ENCODE data around the gene NT5C2. TPM values are rescaled to one million over a fixed set of nuclear protein-coding genes. Genes with fewer than 3 reads are reported as not detected.

NT5C2 gene
- polyA plus RNA-seq, 1 of the 3 experiments (the other 2 are of a cell fraction): 29.6 TPM

DNA sequence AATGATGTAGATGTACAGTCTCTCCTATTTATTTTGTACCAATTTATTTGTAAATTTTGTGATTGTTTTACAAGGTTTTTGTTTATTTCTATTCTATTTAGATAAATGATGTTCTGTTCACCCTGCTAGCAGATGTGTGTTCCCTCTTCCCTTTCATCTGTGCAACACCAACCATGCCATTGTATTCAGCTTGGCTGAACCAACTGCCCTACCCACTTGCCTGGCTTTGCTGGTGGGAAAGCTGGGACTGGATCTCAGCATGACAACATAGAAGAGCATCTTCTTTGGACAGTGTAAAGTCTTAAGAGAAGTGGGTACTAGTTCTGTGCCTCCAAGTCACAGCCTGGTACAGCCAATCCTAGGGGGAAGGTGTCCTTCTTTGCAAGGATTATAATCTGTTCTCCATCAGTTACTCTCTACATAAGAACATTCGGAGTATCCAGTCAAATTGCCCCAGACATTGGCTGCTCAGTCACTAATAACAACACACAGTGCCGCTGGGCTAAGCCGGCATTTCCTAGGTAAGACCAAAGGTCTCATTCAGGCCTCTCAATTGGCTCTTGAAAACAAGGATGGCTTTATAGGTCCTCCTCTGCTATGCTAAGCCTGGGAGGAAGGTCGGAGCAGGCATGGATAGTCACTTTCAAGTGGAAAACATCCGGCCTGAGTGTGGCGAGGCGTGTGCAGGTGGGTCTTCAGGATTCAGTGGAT, 109.7 kb downstream of the NT5C2 start (continued):
- TF ChIP-seq, protein P1, sequence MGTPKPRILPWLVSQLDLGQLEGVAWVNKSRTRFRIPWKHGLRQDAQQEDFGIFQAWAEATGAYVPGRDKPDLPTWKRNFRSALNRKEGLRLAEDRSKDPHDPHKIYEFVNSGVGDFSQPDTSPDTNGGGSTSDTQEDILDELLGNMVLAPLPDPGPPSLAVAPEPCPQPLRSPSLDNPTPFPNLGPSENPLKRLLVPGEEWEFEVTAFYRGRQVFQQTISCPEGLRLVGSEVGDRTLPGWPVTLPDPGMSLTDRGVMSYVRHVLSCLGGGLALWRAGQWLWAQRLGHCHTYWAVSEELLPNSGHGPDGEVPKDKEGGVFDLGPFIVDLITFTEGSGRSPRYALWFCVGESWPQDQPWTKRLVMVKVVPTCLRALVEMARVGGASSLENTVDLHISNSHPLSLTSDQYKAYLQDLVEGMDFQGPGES (IDR thresholded peaks at IDR 0.05; ENCODE audit: low read depth, low read length): no peak
- TF ChIP-seq RFX5 (IDR thresholded peaks at IDR 0.05; ENCODE audit: low read length) (no peak), JUND (IDR thresholded peaks at IDR 0.05) (no peak), FOXM1 (IDR thresholded peaks at IDR 0.05; ENCODE audit: low read depth) (no peak), EP300 (IDR thresholded peaks at IDR 0.05; ENCODE audit: borderline replicate concordance in 1 of 2, low read depth in 1 of 2, low read length in 1 of 2) (no peak), ELF1 (IDR thresholded peaks at IDR 0.05) (no peak), POLR2AphosphoS5 (IDR thresholded peaks at IDR 0.05; ENCODE audit: low read depth, low read length) (no peak), PBX3 (IDR thresholded peaks at IDR 0.05) (no peak), GATA2 (CRISPR knock-in tag; IDR thresholded peaks at IDR 0.05) (no peak), TCF12 (IDR thresholded peaks at IDR 0.05) (no peak), RXRA (IDR thresholded peaks at IDR 0.05; ENCODE audit: borderline replicate concordance, low read depth) (no peak)

GRCh38 chr10:103082683-103083082, 110.4 kb downstream of the NT5C2 start:
- H3K9me2 ChIP-seq: no peaks in the 10 kb centered on the region
- H3K9ac ChIP-seq: no peak overlapping the region
- H3K4me1 ChIP-seq (ENCODE audit: control insufficient read depth in 1 of 2, insufficient read depth in 2 of 2, low read depth in 1 of 2, low read length in 1 of 2): no peaks in the 10 kb centered on the region
- TF ChIP-seq NFIC (IDR thresholded peaks at IDR 0.05; ENCODE audit: borderline replicate concordance): no peak
- no peak for TF ChIP-seq RCOR1 (IDR thresholded peaks at IDR 0.05; ENCODE audit: low read length)
- no peak for TF ChIP-seq RAD21 (IDR thresholded peaks at IDR 0.05; ENCODE audit: low read length)
- TF ChIP-seq CHD2 (IDR thresholded peaks at IDR 0.05; ENCODE audit: low read length, partially characterized antibody): no peak
- TF ChIP-seq EP300 (IDR thresholded peaks at IDR 0.05; ENCODE audit: borderline replicate concordance in 1 of 2, low read depth in 1 of 2, low read length in 1 of 2): no peak
- TF ChIP-seq, protein P2, sequence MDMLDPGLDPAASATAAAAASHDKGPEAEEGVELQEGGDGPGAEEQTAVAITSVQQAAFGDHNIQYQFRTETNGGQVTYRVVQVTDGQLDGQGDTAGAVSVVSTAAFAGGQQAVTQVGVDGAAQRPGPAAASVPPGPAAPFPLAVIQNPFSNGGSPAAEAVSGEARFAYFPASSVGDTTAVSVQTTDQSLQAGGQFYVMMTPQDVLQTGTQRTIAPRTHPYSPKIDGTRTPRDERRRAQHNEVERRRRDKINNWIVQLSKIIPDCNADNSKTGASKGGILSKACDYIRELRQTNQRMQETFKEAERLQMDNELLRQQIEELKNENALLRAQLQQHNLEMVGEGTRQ (IDR thresholded peaks at IDR 0.05; ENCODE audit: borderline replicate concordance, low read depth, low read length): no peak
- TF ChIP-seq MXI1 (IDR thresholded peaks at IDR 0.05; ENCODE audit: low read depth, low read length): no peak
- no peak for TF ChIP-seq EZH2phosphoT487 (IDR thresholded peaks at IDR 0.05; ENCODE audit: borderline replicate concordance, low read depth)
- no peak for TF ChIP-seq TCF12 (IDR thresholded peaks at IDR 0.05)
- no peak for TF ChIP-seq RFX5 (IDR thresholded peaks at IDR 0.05; ENCODE audit: low read length)
- TF ChIP-seq, protein P1 (IDR thresholded peaks at IDR 0.05; ENCODE audit: low read depth, low read length): no peak
- TF ChIP-seq YY1 (IDR thresholded peaks at IDR 0.05; ENCODE audit: low read depth): no peak
- TF ChIP-seq NRF1 (IDR thresholded peaks at IDR 0.05; ENCODE audit: low read depth, low read length): no peak
- H3K4me3 ChIP-seq (ENCODE audit: low read depth in 2 of 2, low read length in 1 of 2): no peak overlapping the region
- no peak overlapping the region for H3K4me2 ChIP-seq
- DNase-seq: no peak
- WGBS (ENCODE audit: low lambda C conversion rate): 90% methylated on average over 1 of the region's 1 CpG
- peaks cover 28 to 60% of the 10 kb centered on the region in 2 experiments for H3K36me3 ChIP-seq (replicated peaks in 1 of 2; ENCODE audit: control insufficient read depth in 1 of 2, insufficient read depth in 2 of 2, low read length in 1 of 2)
- H3K9me3 ChIP-seq: no peaks in the 10 kb centered on the region
- no peak overlapping the region for H2AFZ ChIP-seq (ENCODE audit: low read depth)
- ChIA-PET POLR2A (no interaction called here), CTCF (interaction anchor here (0.6 kb wide), 1 partner anchor 1029 kb away, joined by 3 read pairs; no protein-coding TSS in a partner anchor)
- H3F3A ChIP-seq (replicated peaks; ENCODE audit: insufficient read depth): no peaks in the 10 kb centered on the region
- no peaks in the 10 kb centered on the region for H3K27me3 ChIP-seq (ENCODE audit: insufficient read depth)
- H3K27ac ChIP-seq (ENCODE audit: low read depth in 2 of 2, low read length in 1 of 2): no peak overlapping the region
- H4K20me1 ChIP-seq (ENCODE audit: insufficient read depth): no peaks in the 10 kb centered on the region
- no peaks in the 10 kb centered on the region for H3K79me2 ChIP-seq (ENCODE audit: insufficient read depth)

All from SK-N-SH (cell line).